HG03103 (cell line): ENCODE results near the gene SKOR2.

Experiments
- ATAC-seq: cut with Tn5 transposase; IDR thresholded peaks from one replicate; pipeline ENCODE4 v1.9.1; 2021; ENCODE audit warnings: low read depth; ENCODE audit not compliant: unreplicated experiment

SKOR2 gene, protein sequence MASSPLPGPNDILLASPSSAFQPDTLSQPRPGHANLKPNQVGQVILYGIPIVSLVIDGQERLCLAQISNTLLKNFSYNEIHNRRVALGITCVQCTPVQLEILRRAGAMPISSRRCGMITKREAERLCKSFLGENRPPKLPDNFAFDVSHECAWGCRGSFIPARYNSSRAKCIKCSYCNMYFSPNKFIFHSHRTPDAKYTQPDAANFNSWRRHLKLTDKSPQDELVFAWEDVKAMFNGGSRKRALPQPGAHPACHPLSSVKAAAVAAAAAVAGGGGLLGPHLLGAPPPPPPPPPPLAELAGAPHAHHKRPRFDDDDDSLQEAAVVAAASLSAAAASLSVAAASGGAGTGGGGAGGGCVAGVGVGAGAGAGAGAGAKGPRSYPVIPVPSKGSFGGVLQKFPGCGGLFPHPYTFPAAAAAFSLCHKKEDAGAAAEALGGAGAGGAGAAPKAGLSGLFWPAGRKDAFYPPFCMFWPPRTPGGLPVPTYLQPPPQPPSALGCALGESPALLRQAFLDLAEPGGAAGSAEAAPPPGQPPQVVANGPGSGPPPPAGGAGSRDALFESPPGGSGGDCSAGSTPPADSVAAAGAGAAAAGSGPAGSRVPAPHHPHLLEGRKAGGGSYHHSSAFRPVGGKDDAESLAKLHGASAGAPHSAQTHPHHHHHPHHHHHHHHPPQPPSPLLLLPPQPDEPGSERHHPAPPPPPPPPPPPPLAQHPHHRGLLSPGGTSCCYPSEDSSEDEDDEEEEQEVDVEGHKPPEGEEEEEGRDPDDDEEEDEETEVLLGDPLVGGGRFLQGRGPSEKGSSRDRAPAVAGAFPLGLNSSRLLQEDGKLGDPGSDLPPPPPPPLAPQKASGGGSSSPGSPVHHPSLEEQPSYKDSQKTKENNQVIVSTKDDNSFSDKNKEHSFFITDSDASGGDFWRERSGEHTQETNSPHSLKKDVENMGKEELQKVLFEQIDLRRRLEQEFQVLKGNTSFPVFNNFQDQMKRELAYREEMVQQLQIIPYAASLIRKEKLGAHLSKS

GRCh38 chr18:47251289-47252120 is at the start of gene SKOR2:
Gene SKOR2 (minus strand): TSS chr18:47251660. CDS start chr18:47249183, 2,477 bp downstream.
- no peak for ATAC-seq

DNA sequence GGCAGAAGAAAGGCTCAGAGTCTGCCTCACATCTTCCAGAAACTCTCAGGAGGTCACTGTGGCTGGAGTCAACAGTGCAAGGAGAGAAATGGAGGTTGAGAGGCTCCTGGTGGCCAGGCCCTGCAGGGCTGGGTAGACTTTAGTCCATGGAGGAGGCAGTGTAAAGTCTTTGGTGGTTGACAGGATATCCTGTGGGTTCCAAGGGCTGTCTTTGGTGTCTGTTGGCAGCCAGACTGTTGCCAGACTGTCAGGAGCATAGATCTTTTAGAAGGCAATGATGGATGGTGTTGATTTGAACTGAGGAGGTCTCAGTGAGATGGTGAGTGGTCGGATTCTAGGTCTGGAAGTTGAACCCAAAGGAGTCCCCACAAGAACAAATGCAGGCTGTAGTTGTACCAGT is 45.0 kb upstream of the SKOR2 start:
- no peak for ATAC-seq

DNA sequence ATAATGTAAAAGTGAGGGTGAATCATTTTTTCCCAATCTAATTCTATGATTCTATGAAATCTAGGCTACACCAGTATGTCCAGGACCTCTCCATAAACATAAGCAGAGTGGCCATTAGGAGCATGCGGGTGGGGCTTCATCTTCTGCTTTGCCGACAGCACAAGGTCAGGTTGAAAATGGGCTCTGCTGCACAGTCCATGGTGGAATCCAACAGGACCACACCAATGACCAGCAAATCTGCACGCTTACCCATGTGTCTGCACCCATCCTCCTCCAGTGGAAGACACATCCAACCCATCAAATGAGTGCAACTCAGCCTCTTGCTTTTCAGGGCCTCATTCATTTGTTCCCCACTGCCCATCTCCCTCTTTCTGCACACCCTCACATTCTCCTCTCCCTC is 43.3 kb upstream of the SKOR2 start:
- no peak for ATAC-seq

- ATAC-seq: no peak
Observed at GRCh38 chr18:47288741-47289140, 37.3 kb upstream of the SKOR2 start.

DNA sequence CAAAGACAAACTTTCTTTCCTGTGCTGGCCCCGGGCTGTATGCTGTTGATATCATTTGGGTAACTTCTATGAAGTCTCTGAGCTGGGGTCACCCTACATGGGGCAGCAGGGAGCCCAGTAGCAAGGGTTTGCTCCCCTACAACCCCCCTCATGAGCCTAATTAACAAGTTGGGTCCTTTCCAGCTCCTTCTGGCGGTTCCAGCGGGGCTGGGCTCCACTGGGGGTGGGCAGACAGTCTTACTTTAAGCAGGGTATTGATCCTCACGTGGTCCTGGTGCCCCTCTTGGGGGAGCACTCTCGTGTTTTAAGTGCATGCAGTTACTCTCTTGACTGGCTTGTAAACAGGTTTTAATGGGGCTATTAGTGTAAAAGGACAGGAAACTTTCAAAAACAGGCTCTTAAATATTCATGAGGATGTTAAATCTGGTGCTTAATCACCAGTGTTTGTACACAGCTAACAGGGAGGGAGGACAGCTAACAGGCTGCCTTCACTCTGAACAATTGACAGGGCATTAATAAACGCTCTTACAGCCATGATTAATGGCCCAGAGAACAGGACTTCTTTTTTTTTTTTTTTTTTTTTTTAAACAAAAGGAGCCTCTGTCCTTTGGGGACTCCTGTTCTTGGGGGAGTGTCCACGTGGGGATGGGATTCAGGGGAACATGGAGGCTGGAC is 36.6 kb upstream of the SKOR2 start:
- no peak for ATAC-seq

GRCh38 chr18:47286776-47287410 is 35.4 kb upstream of the SKOR2 start:
- ATAC-seq: no peak

- ATAC-seq: no peak
Observed at GRCh38 chr18:47285456-47285855, 34.0 kb upstream of the SKOR2 start.

GRCh38 chr18:47284721-47285395 is 33.4 kb upstream of the SKOR2 start:
- no peak for ATAC-seq

GRCh38 chr18:47283476-47283875 is 32.0 kb upstream of the SKOR2 start:
- ATAC-seq: no peak

- no peak for ATAC-seq
Observed at GRCh38 chr18:47280121-47280520, 28.7 kb upstream of the SKOR2 start.

DNA sequence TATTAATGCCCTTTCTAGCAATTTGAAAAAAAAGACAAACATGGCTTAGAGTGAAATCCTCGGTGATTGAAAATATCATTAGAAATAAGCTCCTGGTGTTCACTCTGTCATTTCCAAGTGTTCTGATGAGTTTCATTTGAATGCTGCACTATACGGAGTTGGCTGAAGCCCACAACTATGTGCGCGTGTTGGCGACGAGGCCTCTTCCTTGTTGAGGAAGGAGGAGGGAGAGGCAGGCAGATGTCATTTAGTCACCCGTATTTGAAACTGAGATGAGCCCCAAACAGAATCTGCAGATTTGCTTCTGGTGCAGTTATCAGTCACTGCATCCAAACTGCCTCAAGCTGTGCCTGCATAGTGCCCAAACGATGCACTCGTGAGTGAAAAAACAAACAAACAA is 23.5 kb upstream of the SKOR2 start:
- no peak for ATAC-seq

GRCh38 chr18:47265197-47265596 is 13.7 kb upstream of the SKOR2 start:
- ATAC-seq: no peak

GRCh38 chr18:47264308-47264700 is 12.8 kb upstream of the SKOR2 start:
- no peak for ATAC-seq

GRCh38 chr18:47263430-47264307 is 12.2 kb upstream of the SKOR2 start:
- no peak for ATAC-seq

DNA sequence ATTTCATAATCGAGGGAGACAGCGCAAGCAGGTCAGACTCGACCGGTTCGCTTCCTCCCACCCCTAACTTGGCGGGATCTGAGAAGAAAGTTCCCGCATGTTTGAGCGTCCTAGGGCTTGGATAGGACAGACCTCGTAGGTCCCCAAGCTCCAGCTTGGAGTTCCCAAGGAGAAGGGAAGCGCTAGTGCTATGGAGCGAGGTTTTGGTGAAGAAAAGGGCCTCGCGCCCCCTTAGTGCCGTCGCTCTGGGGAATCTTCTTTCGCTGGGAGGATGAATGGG is 11.6 kb upstream of the SKOR2 start:
- ATAC-seq: no peak

- ATAC-seq: no peak
Observed at GRCh38 chr18:47262301-47263149, 11.1 kb upstream of the SKOR2 start.

DNA sequence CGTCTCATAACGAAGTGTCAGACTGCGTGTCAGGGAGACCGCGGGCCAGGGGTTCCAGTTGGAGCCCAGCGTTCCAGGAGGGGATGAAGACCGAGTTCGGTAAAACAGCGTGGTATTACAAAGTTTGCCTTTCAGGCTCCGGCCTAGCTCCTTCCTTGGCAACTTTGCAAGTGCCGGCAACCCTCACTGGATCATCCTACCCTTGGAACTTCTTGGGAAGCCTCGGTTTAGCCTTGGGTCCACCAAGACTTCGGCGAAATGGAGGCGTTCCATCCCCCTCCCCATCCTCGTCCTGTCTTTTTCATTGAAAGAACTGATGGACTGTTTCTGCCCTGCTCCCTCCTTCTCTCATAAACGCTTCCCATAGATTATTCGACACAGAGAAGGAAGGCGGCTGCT is 10.4 kb upstream of the SKOR2 start:
- no peak for ATAC-seq
